Vagina (tissue), 2 donors: ENCODE results near the gene RIMS3.

Source experiments
- CTCF ChIP-seq, 3 experiments: fragments of 450-650 bp in 2 of 3; fragments of 200-600 bp in 1 of 3; sonication (generic) in 1 of 3; IDR thresholded peaks; one replicate each; pipeline ENCODE4 v1.5.1; 2017 to 2019; ENCODE audit warnings: antibody characterized with exemption in 3 of 3, mild to moderate bottlenecking in 2 of 3, moderate library complexity in 2 of 3
- POLR2AphosphoS5 ChIP-seq, 2 donors: sonication (generic); formaldehyde crosslinking; IDR thresholded peaks; one replicate each; pipeline ENCODE4 v1.9.0; 2017; ENCODE audit warnings: antibody characterized with exemption in 2 of 2, mild to moderate bottlenecking in 2 of 2, low read depth in 1 of 2; ENCODE audit not compliant: insufficient read depth in 1 of 2

- TF ChIP-seq POLR2AphosphoS5 (IDR thresholded peaks at IDR 0.05; ENCODE audit: insufficient read depth in 1 of 2, low read depth in 1 of 2) = no peak
- no peak for TF ChIP-seq CTCF (IDR thresholded peaks at IDR 0.05)
Observed at GRCh38 chr1:40622936-40623629, 42.4 kb downstream of the RIMS3 start.
